Cerebellar cortex (tissue), 1 donor: ENCODE results near the gene LRRC27.
"Not testable (repeated sequence)": the region's sequence is repeated elsewhere in the genome, so short reads cannot be mapped to it uniquely, and the experiment has no call there.

Experiments
- DNase-seq: peaks from one replicate; pipeline ENCODE4 v3.0.0-alpha.2; 2015; ENCODE audit warnings: low spot score

The LRRC27 gene

DNA sequence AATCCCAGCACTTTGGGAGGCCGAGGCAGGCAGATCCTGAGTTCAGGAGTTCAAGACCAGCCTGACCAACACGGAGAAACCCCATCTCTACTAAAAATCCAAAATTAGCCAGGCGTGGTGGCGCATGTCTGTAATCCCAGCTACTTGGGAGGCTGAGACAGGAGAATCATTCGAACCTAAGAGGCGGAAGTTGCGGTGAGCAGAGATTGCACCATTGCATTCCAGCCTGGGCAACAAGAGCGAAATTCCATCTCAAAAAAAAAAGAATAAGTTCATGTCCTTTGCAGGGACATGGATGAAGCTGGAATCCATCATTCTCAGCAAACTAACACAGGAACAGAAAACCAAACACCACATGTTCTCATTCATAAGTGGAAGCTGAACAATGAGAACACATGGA, 17.1 kb upstream of the LRRC27 start:
- DNase-seq: not testable (repeated sequence)

- no peak for DNase-seq
Observed at GRCh38 chr10:132316133-132316532, 15.9 kb upstream of the LRRC27 start.

DNA sequence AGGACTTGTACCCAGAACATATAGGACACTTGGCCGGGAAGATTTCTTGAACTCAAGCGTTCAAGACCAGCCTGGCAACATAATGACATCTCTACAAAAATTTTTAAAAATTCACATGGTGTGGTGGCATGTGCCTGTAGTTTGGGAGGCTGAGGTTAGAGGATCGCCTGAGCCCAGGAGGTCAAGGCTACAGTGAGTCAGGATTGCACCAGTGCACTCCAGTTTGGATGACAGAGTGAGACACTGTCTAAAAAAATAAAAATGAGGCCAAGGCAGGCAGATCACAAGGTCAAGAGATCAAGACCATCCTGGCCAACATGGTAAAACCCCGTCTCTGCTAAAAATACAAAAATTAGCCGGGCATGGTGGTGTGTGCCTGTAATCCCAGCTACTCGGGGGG, 14.5 kb upstream of the LRRC27 start:
- DNase-seq: not testable (repeated sequence)

DNA sequence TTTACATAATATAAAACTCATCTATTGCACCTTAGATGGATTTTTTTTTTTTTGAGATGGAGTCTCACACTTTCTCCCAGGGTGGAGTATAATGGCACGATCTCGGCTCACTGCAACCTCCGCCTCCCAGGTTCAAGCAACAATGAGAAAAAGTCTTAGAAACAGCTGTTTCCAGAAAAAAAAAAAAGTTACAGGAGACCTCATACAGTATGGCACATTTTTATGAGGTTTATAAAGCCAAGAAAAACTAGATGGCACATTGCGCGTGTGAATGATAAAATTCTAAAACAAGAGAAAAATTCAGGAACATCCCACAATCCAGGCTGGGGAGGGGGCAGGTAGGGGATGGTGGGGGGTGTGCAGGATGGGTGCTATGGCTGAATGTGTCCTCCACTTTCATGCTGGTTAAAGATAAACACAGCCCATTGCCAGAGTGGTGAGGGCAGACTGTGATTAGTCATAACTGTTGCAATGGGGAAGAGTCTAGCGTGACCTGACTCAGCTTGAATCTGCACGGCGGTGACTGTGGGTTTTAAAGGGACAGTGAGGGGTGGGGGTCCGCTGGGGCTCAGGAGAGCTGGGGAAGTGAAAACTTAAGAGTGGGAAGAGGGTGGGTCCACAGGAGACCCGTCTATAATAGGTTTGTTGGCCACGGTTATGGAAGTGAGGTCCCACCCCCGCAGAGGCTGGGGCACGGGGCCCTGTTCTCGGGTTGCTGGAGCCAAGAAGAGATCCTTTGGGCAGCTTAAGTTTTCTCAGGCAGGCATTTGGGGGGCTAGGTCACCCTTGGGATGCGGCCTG, 11.9 kb upstream of the LRRC27 start:
- DNase-seq: no peak

DNA sequence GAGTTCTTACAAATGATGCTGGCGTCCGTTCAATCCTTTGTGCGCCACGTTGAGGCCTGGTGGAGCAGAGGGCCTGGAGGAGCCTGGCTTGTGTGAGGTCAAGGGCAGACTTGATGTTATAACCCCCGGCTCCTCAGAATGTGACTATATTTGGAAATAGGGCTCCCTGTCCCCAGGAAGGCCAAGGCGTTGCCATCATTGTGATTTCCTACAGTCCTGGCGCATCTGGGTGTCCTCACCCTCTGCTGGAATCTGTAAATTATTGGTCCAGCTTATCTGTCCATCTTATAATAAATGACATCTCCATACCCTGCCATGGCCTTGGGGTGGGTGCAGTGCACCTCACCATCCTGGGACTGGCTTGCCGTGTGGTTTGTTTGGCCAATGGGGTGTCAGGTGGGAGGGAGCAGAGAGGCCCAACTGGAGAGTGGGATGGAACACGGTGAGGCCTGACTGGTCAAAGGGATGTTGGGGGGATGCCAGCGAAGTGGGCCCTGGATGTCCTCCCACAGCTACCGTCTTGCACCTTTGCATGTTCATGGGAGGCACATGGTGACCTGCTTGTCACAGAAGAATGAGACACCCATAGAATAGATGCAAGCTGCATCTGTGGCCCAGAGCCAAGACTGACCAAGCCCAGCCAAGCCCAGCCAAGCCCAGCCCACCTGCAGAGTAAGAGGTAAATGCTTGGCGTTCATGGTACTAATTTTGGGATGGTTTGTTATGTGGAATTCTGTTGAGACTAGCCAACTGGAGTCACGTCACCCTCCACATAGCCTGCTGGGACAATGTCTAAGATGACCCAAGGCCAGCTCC, 11.1 kb upstream of the LRRC27 start:
- no peak for DNase-seq

DNA sequence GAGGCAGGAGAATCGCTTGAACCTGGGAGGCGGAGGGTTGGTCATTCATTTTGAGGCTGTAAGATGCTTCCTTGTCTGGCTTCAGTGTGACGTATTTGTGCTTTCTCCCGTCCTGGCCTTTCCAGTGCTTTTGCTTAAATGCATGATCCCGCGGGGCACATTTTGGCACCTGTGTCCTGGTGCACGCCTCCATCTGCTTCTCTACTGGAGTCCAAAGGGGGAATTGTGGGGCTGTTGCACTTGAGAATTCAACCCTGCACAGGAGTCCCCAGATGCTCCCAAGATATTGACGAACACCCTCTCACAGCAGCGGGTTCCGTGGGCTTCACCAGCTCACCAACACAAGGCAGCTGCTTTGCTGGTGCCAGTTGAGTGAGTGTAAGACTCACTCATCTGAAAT, 10.3 kb upstream of the LRRC27 start:
- no peak for DNase-seq

- no peak for DNase-seq
Observed at GRCh38 chr10:132322586-132323048, 9.4 kb upstream of the LRRC27 start.

DNA sequence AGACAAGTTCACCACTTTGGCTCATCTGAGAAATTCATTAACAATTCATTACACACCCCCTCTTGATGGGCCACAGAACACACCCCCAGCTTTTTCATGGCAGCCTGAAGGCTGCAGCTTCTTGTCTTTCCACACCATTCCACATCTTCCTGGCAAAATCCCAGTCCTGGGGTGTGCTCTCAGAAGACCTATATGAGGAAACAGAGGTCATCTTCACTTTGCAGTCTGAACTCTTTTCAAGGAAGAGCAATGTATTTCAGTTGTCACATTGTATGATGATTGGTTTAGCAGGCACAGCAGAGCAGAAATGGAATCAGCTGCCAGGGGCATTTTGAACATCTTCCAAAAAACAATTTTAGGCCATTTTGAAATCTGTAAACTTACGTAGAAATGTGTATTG, 7.8 kb upstream of the LRRC27 start:
- no peak for DNase-seq

DNA sequence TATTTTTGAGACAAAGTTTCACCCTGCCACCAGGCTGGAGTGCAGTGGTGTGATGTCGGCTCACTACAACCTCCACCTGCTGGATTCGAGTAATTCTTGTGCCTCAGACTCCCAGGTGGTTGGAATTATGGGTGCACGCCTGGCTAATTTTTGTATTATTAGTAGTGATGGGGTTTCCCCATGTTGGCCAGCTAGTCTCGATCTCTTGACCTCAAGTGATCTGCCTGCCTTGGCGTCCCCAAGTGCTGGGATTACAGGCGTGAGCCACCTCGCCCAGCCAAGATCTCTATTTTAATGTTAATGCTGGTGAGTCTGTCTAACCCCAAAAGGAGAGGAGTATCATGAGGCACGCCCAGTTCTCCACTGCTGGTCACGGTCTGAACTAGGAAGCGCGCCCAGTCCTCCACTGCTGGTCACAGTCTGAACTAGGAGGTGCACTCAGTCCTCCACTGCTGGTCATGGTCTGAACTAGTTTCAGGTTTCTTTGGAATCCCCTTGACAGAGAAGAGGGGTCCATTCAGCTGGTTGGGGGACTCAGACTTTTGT, 5.6 kb upstream of the LRRC27 start:
- DNase-seq: no peak

DNA sequence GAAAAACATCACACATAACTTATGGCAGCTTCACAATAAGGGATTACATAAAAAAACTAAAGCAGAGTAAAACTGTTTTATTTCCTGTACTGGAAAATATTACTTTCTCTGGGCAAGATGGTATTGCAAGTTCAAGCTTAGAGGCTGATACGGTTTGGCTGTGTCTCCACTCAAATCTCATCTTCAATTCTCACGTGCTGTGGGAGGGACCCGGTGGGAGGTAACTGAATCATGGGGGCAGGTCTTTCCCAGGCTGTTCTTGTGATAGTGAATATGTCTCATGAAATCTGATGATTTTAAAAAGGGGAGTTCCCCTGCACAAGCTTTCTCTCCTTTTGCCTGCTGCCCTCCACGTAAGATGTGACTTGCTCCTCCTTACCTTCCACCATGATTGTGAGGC, 5.1 kb upstream of the LRRC27 start:
- DNase-seq: no peak

GRCh38 chr10:132328106-132328505, 3.9 kb upstream of the LRRC27 start:
- no peak for DNase-seq

DNA sequence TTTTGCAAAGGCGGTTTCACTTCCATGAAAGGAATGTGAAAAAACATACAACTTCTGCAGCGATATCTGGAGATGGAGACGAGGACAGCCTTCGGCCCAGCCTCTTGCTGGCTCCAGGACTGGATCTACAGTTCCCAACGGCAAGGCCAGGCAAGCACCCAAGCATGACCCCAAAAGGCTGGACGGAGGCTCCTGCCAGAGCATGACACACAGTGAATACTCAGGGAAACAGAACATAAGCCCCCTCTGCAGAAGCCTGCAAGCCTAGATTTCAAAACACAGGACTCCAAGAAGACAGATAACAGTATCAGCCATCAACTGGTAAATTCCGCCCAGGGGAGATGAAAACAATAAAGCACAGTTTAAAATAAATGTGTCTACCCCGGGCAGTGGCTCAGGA, 3.3 kb upstream of the LRRC27 start:
- no peak for DNase-seq

- DNase-seq: peak; percentile 36
Observed at GRCh38 chr10:132329565-132330485, 2.2 kb upstream of the LRRC27 start.

DNA sequence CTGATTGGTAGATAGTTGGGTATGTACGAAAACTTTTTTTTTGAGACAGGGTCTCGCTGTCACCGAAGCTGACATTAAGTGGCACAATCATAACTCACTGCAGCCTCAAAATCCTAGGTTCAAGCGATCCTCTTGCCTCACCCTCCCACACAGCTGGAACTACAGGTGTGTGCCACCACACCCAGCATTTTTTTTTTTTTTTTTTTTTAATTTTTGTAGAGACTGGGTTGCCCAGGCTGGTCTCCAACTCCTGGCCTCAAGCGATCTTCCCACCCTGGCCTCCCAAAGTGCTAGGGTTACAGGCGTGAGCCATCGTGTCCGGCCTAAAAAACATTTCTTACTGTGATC, 1.5 kb upstream of the LRRC27 start:
- DNase-seq: no peak

DNA sequence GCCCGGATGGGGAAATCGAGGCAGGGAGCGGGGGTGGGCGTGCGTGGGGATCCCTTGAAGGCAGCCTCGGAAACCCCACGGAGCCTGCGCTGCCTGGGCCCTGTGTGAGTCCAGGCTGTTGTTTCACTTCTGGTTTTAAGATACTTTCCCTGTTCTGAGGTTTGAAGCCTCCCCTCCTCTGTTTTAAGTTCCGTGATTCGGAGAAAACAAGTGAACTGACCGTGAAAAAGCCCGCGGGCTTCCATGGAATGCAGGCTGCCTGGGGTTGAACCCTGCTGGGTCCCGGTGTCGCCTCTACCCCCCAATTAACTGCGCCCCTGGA, 401 bp downstream of the LRRC27 start:
- no peak for DNase-seq

DNA sequence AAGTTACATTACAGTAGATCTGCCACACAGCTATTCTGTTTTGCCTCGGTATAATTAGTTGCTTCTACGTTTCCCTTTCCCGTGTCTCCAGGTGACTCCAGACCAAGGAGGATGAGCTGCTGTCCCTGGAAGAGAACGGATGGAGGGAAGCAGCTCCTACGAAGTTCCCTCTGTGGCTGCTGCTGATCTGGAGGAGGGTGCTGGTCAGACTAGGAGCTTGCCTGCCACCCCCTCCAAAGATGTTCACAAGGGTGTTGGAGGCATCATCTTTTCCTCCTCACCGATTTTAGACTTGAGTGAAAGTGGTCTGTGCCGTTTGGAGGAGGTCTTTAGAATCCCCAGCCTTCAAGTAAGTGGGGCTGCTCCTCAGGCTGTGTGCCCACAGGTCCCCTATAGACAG, 1.4 kb downstream of the LRRC27 start:
- no peak for DNase-seq

GRCh38 chr10:132334631-132335188, 2.7 kb downstream of the LRRC27 start:
- no peak for DNase-seq

- peak; percentile 85 for DNase-seq
Observed at GRCh38 chr10:132335189-132336063, 3.4 kb downstream of the LRRC27 start.

DNA sequence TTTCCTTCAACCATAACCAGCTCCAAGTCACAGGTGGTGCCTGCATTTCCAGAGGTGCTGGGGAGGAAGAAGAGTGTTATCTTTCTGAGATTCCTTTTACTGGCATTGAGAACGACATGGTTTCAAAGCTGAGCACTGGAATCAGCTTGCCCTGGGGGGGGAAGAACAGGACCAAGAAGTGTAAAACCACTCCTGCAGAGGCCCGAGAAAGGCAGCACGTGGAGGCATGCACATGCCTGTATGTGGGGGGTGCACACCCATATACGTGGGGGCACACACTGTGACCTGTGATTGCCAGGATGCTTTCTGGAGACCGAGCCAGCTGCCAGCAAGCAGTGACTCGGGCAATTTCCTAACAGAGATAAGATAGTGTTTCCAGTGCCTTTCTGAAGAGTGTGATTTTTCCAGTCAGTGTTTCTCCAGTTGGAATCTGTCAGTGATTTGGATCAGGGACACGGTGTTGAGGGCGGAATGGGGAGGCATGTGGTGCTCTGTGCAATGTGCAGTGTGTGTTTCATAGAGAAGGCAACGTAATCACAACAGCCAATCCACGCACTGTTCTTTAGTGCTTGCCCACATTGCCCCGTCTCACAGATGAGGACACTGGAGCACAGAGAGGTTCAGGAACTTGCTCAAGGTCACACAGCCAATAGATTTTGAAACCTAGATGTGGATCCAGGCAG, 4.2 kb downstream of the LRRC27 start:
- DNase-seq: no peak

- DNase-seq: no peak
Observed at GRCh38 chr10:132336919-132337407, 5.0 kb downstream of the LRRC27 start.
